Activated T-helper 1 cell treated with anti-CD3 and anti-CD28 coated beads, Interleukin-2, amount 50 U/mL, for 16 hours (primary cell): ENCODE measurements around the gene LYRM2.

Experiments
- DNase-seq, 2 donors: peaks; one replicate each; pipeline ENCODE4 v3.0.0-alpha.2; 2020; ENCODE audit warnings: low read depth in 1 of 2, low spot score in 1 of 2

LYRM2 gene

GRCh38 chr6:89562093-89562973 lies 76.2 kb downstream of the LYRM2 start:
- no peak for DNase-seq

- no peak for DNase-seq
These were observed 79.1 kb downstream of the LYRM2 start for GRCh38 chr6:89559487-89559886.

- no peak for DNase-seq
These were observed 82.7 kb downstream of the LYRM2 start for GRCh38 chr6:89555806-89556205.

GRCh38 chr6:89555031-89555430 lies 83.5 kb downstream of the LYRM2 start:
- no peak for DNase-seq

- no peak for DNase-seq
These were observed 84.4 kb downstream of the LYRM2 start for GRCh38 chr6:89554106-89554505.

GRCh38 chr6:89553431-89553830 lies 85.1 kb downstream of the LYRM2 start:
- no peak for DNase-seq

- no peak for DNase-seq
These were observed 91.3 kb downstream of the LYRM2 start for GRCh38 chr6:89547281-89547680.

- DNase-seq: no peak
These were observed 95.7 kb downstream of the LYRM2 start for GRCh38 chr6:89542866-89543265.

- no peak for DNase-seq
These were observed 96.3 kb downstream of the LYRM2 start for GRCh38 chr6:89542081-89542857.

- DNase-seq: no peak
These were observed 98.8 kb downstream of the LYRM2 start for GRCh38 chr6:89539779-89540178.

GRCh38 chr6:89536231-89536630 lies 102.3 kb downstream of the LYRM2 start:
- DNase-seq: no peak

- DNase-seq: no peak
These were observed 107.6 kb downstream of the LYRM2 start for GRCh38 chr6:89530982-89531381.

- no peak for DNase-seq
These were observed 109.7 kb downstream of the LYRM2 start for GRCh38 chr6:89528866-89529265.

GRCh38 chr6:89527634-89528033 lies 110.9 kb downstream of the LYRM2 start:
- no peak for DNase-seq

- DNase-seq: no peak
These were observed 112.0 kb downstream of the LYRM2 start for GRCh38 chr6:89526563-89526869.

- no peak for DNase-seq
These were observed 112.6 kb downstream of the LYRM2 start for GRCh38 chr6:89525786-89526562.

GRCh38 chr6:89522778-89523177 lies 115.8 kb downstream of the LYRM2 start:
- no peak for DNase-seq

GRCh38 chr6:89520736-89521135 lies 117.8 kb downstream of the LYRM2 start:
- no peak for DNase-seq

- no peak for DNase-seq
These were observed 120.0 kb downstream of the LYRM2 start for GRCh38 chr6:89518352-89519055.
